Measurements from ENCODE around the gene SRC.

Gene SRC

GRCh38 chr20:37315452-37316110, 30.4 kb upstream of the SRC start:
- peak in 1 of 2 donors; percentile 59 for DNase-seq

GRCh38 chr20:37316116-37316774, 29.7 kb upstream of the SRC start:
- DNase-seq: peak; percentile 34 to 75

GRCh38 chr20:37316775-37317170, 29.2 kb upstream of the SRC start:
- DNase-seq: no peak

- DNase-seq: no peak
Measured at GRCh38 chr20:37317316-37317715, 28.6 kb upstream of the SRC start.

- no peak for DNase-seq
Measured at GRCh38 chr20:37317994-37318640, 27.8 kb upstream of the SRC start.

GRCh38 chr20:37319151-37319671, 26.7 kb upstream of the SRC start:
- no peak for DNase-seq

DNA sequence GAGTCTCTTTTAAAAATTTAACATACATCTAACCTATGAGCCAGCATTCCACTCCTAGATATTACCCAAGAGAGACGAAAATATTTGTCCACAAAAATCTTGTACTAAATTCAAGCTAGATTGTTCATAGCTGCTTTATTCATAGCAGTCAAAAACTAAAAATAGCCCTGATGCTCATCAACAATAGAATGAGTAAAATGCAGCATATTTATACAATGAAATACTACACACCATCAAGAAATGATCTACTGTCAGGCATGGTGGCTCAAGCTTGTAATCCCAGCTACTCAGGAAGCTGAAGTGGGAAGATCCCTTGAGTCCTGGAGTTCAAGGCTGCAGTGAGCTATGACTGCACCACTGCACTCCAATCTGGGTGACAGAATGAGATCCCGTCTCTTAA, 22.0 kb upstream of the SRC start:
- DNase-seq: no peak

DNA sequence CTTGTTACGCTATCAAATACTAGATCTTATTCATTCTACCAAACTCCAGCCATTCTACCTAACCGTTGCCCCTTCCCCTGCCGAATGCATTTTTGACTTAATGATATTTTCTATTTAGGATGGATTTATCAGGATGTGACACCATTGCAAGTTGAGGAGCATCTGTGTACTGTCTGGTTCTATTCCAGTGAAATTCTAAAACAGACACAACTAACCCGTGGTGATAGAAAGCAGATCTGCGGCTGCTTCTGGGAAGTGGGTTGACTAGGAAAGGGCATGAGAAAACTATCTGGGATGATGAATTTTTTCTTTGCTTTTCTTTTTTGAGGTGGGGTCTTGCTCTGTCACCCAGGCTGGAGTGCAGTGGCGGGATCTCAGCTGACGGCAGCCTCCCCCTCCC, 20.7 kb upstream of the SRC start:
- no peak for DNase-seq

DNA sequence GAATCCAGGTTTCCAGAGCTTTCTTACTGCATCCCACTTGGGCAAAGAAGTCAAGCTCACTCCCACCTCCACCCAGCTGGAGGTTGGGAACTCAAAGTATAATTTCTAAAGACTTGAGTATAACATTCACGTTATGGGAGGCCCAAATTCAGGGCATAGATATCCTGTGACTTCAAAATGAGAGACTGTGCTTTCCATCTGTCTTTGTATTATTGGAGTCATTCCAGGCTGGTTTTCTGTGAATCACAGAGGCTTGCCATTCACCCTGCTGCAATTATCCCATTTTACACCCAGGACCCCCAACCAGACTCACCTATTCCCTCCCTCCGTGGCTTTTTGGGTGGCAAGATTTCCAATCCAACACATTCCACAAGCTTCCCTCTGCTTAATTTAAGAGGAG, 19.3 kb upstream of the SRC start:
- no peak for DNase-seq

- no peak for DNase-seq
Measured at GRCh38 chr20:37327748-37328147, 18.2 kb upstream of the SRC start.

GRCh38 chr20:37328149-37328945, 17.6 kb upstream of the SRC start:
- no peak for DNase-seq

DNA sequence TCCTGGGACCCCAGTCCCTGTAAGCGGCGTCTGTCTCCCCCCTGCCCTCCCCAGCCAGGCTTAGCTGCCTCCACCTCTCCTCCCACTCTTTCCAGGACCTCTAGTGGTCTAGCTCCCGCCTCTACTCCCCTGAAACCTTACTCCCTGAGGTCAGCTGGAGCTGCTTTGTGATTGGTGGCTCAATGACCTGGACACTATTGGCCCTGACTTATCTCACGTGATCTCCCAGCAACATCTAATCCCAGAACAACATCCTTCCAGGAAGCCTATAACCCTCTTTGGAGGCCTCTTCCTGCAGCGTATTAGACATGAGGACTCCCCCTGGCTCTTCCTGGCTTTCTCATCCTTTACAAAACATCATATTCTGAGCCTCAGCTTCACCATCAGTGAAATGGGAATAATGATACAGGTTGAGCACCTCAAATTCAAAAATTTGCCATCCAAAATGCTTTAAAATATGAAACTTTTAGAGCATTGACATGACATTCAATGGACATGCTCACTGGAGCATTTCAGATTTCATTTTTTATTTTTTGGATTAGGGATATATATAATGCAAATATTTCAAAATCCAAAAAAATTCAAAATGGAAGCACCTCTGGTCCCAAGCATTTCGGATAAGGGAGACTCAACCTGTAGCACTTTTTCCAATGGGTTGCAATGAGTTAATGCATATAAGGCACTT, 16.3 kb upstream of the SRC start:
- DNase-seq: no peak

DNA sequence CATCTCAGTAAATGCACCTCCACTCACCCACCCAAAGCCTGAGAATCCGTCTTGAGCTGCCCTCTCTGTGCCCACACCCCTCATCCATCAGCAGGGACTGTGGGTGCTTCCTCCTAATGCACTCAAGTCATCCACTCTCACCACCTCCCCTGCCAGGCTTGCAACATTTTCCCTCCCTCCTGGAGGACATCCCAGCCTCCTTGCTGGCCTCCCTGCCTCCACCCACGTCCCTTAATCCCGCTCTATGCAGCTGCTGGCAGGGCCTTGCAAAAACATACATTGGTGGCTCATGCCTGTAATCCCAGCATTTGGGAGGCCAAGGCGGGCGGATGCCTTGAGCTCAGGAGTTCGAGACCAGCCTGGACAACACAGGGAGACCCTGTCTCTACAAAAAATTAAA, 15.6 kb upstream of the SRC start:
- no peak for DNase-seq

DNA sequence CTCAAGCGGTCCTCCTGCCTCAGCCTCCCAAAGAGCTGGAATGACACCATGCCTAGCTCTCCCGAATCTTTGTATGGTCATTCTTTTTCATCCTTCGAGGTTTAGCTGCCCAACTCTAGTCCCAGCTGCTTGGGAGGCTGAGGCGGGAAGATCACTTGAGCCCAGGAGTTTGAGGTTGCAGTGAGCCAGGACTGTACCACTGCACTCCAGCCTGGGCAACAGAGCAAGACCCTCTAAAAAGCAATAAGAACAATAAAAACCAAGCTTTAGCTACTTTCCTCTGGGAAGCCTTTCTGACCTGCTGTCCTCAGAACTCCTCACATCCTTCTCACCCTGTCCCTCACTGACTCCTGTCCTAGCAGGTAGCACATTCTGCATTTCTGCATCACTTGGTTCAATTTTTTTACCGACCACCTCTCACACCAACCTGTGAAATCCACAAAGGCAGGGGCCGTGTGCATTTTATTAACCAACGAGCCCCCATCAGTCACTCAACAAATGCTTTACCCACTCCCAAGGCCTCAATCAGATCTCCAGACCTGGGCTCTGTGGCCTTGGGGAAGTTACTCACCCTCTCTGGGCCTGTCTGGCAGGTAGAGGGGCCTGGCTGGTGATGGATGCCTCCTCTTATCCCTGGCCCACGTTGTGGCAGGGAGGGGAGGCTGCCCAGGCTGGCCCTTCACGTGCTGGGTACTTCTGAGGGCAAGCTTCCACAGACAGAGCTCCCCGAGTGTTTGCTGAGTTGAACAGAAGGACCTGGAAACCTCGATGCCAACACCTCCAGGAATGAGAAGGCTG, 14.7 kb upstream of the SRC start:
- no peak for DNase-seq

DNA sequence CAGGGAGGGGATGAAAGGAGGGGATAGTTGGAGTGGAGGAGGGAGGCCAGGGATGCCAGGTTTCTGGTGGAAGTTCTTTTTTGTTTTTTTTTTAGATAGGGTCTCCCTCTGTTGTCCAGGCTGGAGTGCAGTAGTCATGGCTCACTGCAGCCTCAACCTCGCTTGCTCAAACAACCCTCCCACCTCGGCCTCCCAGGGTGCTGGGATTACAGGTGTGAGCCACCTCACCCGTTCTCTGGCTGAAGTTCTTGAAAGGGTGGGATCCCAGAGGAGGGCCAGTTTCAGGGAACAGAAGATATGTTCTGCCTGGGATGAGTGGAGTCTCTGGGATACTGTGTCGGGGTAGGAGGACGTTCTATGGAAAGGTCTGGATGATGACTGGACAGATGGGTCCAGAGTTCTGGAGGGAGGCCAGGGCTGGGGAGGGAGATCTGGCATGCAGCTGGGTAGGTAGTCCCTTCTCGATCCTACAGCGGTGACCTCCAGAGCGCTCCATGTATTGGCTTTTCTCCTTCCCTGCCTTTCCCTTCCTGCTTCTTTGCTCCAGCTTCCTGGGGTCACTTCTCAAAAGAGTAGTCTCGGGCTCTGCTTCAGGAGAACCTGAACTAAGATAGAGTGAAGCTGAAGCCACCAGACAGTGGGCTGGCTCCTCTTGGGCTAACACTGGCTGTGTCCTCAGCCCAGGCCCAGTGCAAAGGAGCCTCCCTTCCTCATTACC, 12.7 kb upstream of the SRC start:
- DNase-seq: no peak

DNA sequence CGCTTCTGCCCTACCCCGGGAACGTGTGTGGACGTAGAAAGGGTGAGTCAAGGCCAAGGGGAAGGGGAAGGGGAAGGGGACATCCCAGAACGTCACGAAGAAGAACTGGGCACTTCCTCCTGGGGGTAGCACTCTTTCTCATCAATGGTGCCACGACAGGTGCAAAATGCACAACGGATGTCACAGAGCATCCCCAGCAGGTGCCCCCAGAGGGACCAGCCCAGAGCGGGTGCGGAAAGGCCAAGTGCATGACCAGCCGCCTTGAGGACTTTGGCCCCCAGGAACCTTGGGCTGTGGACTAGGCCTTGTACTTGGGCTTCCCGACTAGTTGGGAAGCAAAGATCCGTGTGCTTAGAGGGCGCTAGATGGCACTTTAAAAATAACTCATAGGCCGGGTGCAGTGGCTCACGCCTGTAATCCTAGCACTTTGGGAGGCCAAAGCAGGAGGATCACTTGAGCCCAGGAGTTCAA, 12.1 kb upstream of the SRC start:
- peak; percentile 26 to 79 for DNase-seq

- DNase-seq: no peak
Measured at GRCh38 chr20:37334450-37334849, 11.5 kb upstream of the SRC start.

GRCh38 chr20:37335642-37336368, 10.1 kb upstream of the SRC start:
- DNase-seq: peak in 1 of 2 donors; percentile 44

DNA sequence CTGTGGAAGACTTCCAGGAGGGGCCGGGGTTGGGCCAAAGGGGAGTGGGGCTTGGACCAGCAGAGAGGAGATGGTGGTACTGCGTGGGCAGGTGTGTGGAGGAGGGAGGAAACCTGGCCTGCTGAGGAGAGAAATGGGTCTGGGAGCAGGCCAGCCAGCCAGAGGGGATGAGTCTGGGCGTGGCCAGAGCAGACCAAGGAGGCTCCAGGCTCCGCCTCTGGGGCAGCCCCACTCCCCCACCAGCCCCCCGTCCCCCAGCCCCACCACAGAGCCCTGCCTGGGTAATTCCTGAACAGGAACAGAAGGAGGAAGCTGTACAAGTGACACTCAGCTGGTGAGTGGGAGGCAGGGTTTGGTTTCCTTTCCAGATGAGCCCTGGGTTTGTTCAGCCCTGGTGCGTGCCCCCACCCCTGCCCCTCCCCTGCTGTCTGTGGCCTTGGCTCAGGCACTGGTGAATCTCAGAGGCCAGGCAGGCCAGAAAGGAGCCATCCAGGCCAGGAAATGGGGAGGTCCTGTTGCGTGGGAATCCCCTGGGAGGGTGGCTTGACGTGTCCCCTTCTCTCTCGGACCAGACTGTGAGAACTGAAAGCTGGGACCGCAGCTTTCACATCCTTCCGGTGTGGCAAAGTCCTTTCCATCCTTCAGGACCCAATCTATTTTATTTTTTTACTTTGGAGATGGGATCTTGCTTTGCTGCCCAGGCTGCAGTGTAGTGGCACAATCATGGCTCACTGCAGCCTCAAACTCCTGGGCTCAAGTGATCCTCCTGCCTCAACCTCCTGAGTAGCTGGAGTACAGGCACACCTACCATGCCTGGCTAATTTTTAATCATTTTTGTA, 9.4 kb upstream of the SRC start:
- DNase-seq: peak; percentile 44 to 81
